ENCODE data around the gene TTC28. TPM values are rescaled to one million over a fixed set of nuclear protein-coding genes. Genes with fewer than 3 reads are reported as not detected.

Gene TTC28
- total RNA-seq, 4 donors from 2014 or later = 35.1 to 138 (median 50.8) TPM

GRCh38 chr22:28052825-28053269 is 626.8 kb downstream of the TTC28 start:
- no peak for TF ChIP-seq POLR2AphosphoS5 (IDR thresholded peaks at IDR 0.05)
- TF ChIP-seq CTCF (IDR thresholded peaks at IDR 0.05) = no peak
- no peak for TF ChIP-seq POLR2A (IDR thresholded peaks at IDR 0.05)
- TF ChIP-seq EP300 (IDR thresholded peaks at IDR 0.05) = no peak
- 77 to 87% methylated on average over 8 to 9 of the region's 9 CpGs for WGBS, 2 donors (ENCODE audit: low coverage in 1 of 2)
- H3K36me3 ChIP-seq = no peaks in the 10 kb centered on the region
- no peak overlapping the region for H3K27ac ChIP-seq
- H3K4me1 ChIP-seq = peaks cover 0 to 32% (median 0%) of the 10 kb centered on the region in 3 donors
- no peak for ATAC-seq
- H3K9me3 ChIP-seq = no peaks in the 10 kb centered on the region
- no peaks in the 10 kb centered on the region for H3K27me3 ChIP-seq
- H3K4me3 ChIP-seq = no peak overlapping the region

GRCh38 chr22:28051787-28052356 is 627.8 kb downstream of the TTC28 start:
- Histone ChIP-seq H3K36me3 (no peaks in the 10 kb centered on the region), H3K4me3 (no peak overlapping the region), H3K27me3 (no peaks in the 10 kb centered on the region), H3K9me3 (no peaks in the 10 kb centered on the region), H3K4me1 (peaks cover 0 to 38% (median 0%) of the 10 kb centered on the region in 3 donors), H3K27ac (no peak overlapping the region)
- 50 to 51% methylated on average over 5 of the region's 5 CpGs for WGBS, 2 donors (ENCODE audit: low coverage in 1 of 2)
- no peak for TF ChIP-seq POLR2A (IDR thresholded peaks at IDR 0.05)
- TF ChIP-seq POLR2AphosphoS5 (IDR thresholded peaks at IDR 0.05) = no peak
- TF ChIP-seq EP300 (IDR thresholded peaks at IDR 0.05) = no peak
- peak; percentile 80 to 93 (median 83) for TF ChIP-seq CTCF (IDR thresholded peaks at IDR 0.05)
- no peak for ATAC-seq

- Histone ChIP-seq H3K27ac (no peak overlapping the region), H3K27me3 (no peaks in the 10 kb centered on the region), H3K4me3 (no peak overlapping the region), H3K9me3 (no peaks in the 10 kb centered on the region), H3K36me3 (no peaks in the 10 kb centered on the region), H3K4me1 (peaks cover 0 to 38% (median 0%) of the 10 kb centered on the region in 3 donors)
- no peak for ATAC-seq
- no peak for TF ChIP-seq POLR2A (IDR thresholded peaks at IDR 0.05)
- no peak for TF ChIP-seq EP300 (IDR thresholded peaks at IDR 0.05)
- no peak for TF ChIP-seq CTCF (IDR thresholded peaks at IDR 0.05)
- TF ChIP-seq POLR2AphosphoS5 (IDR thresholded peaks at IDR 0.05) = no peak
- WGBS, 2 donors (ENCODE audit: low coverage in 1 of 2) = 76 to 77% methylated on average over 6 of the region's 7 CpGs
Measured at GRCh38 chr22:28051091-28051786, 628.4 kb downstream of the TTC28 start.

- no peak for TF ChIP-seq POLR2AphosphoS5 (IDR thresholded peaks at IDR 0.05)
- no peak for TF ChIP-seq CTCF (IDR thresholded peaks at IDR 0.05)
Measured at GRCh38 chr22:28048529-28048928, 631.1 kb downstream of the TTC28 start.

GRCh38 chr22:28047740-28048139 is 631.9 kb downstream of the TTC28 start:
- ATAC-seq = peak; percentile 31
- Histone ChIP-seq H3K4me1 (peaks cover 0 to 26% (median 0%) of the 10 kb centered on the region in 3 donors), H3K4me3 (no peak overlapping the region), H3K36me3 (no peaks in the 10 kb centered on the region), H3K9me3 (no peaks in the 10 kb centered on the region), H3K27ac (peak overlapping the region in 3 of 4 donors; percentile 11 to 50 (median 19)), H3K27me3 (no peaks in the 10 kb centered on the region)
- WGBS, 2 donors (ENCODE audit: low coverage in 1 of 2) = no CpG with 5 or more reads among the region's 1 CpG
- TF ChIP-seq EP300 (IDR thresholded peaks at IDR 0.05) = no peak
- TF ChIP-seq POLR2A (IDR thresholded peaks at IDR 0.05) = no peak
- no peak for TF ChIP-seq POLR2AphosphoS5 (IDR thresholded peaks at IDR 0.05)

More at GRCh38 chr22:28048529-28048928, 631.1 kb downstream of the TTC28 start:
- peaks cover 0 to 28% (median 0%) of the 10 kb centered on the region in 3 donors for H3K4me1 ChIP-seq
- no peak for ATAC-seq
- no peaks in the 10 kb centered on the region for H3K9me3 ChIP-seq
- 60 to 72% methylated on average over 1 to 2 of the region's 2 CpGs for WGBS, 2 donors (ENCODE audit: low coverage in 1 of 2)
- H3K36me3 ChIP-seq = no peaks in the 10 kb centered on the region
- no peak overlapping the region for H3K4me3 ChIP-seq
- peak overlapping the region in 2 of 4 donors; percentile 11 to 20 for H3K27ac ChIP-seq
- no peaks in the 10 kb centered on the region for H3K27me3 ChIP-seq

All from gastroesophageal sphincter (tissue), 4 donors.